Measurements from ENCODE around the gene RNF187.
A peak's percentile ranks its signal among the peaks of the same experiment; 100 is the strongest.

RNF187 gene
- total RNA-seq: 61.2 reads per million, percentile 73 among the genes with 10 or more reads in this experiment

GRCh38 chr1:228487336-228488124, at the start of gene RNF187:
TSS of gene RNF187 (plus strand) at chr1:228487382.
- peak; percentile 71 for DNase-seq

GRCh38 chr1:228437424-228437962, 49.7 kb upstream of the RNF187 start:
- no peak for DNase-seq

- no peak for DNase-seq
Observed at GRCh38 chr1:228438266-228438665, 48.9 kb upstream of the RNF187 start.

- DNase-seq: no peak
Observed at GRCh38 chr1:228440761-228441500, 46.3 kb upstream of the RNF187 start.

- DNase-seq: no peak
Observed at GRCh38 chr1:228443395-228443794, 43.8 kb upstream of the RNF187 start.

GRCh38 chr1:228445490-228445842, 41.7 kb upstream of the RNF187 start:
- DNase-seq: no peak

- no peak for DNase-seq
Observed at GRCh38 chr1:228445843-228446650, 41.1 kb upstream of the RNF187 start.

GRCh38 chr1:228446852-228447251, 40.3 kb upstream of the RNF187 start:
- DNase-seq: no peak

GRCh38 chr1:228448372-228448771, 38.8 kb upstream of the RNF187 start:
- no peak for DNase-seq

GRCh38 chr1:228450200-228450599, 37.0 kb upstream of the RNF187 start:
- no peak for DNase-seq

- no peak for DNase-seq
Observed at GRCh38 chr1:228452194-228453021, 34.8 kb upstream of the RNF187 start.

GRCh38 chr1:228453022-228453560, 34.1 kb upstream of the RNF187 start:
- DNase-seq: no peak

- no peak for DNase-seq
Observed at GRCh38 chr1:228453614-228454013, 33.6 kb upstream of the RNF187 start.

GRCh38 chr1:228454238-228454637, 32.9 kb upstream of the RNF187 start:
- no peak for DNase-seq

- no peak for DNase-seq
Observed at GRCh38 chr1:228455715-228456114, 31.5 kb upstream of the RNF187 start.

GRCh38 chr1:228456252-228457016, 30.7 kb upstream of the RNF187 start:
- DNase-seq: no peak

GRCh38 chr1:228457017-228457395, 30.2 kb upstream of the RNF187 start:
- no peak for DNase-seq

GRCh38 chr1:228457396-228458176, 29.6 kb upstream of the RNF187 start:
- peak; percentile 81 for DNase-seq

GRCh38 chr1:228459091-228459993, 27.8 kb upstream of the RNF187 start:
- no peak for DNase-seq

All from effector CD4-positive, alpha-beta T cell (primary cell).